WI38 (cell line): Measurements from ENCODE around the gene RAB44.

Source experiments
- H3K4me3 ChIP-seq: 2 replicates; pipeline ENCODE4 v1.5.1; 2011; ENCODE audit warnings: low read depth, mild to moderate bottlenecking, control low read depth, low read length
- CTCF ChIP-seq: IDR thresholded peaks from 2 replicates; pipeline ENCODE4 v1.5.1; 2012; ENCODE audit warnings: low read depth, mild to moderate bottlenecking, control low read depth, low read length

Gene RAB44

GRCh38 chr6:36738108-36738507 is 40.5 kb downstream of the RAB44 start:
- H3K4me3 ChIP-seq = no peak overlapping the region
- TF ChIP-seq CTCF = no peak

GRCh38 chr6:36739947-36740817 is 42.6 kb downstream of the RAB44 start:
- TF ChIP-seq CTCF = no peak

GRCh38 chr6:36740818-36741179 is 43.2 kb downstream of the RAB44 start:
- TF ChIP-seq CTCF = no peak

More at GRCh38 chr6:36739947-36740817, 42.6 kb downstream of the RAB44 start:
- H3K4me3 ChIP-seq = no peak overlapping the region

GRCh38 chr6:36742146-36742545 is 44.5 kb downstream of the RAB44 start:
- H3K4me3 ChIP-seq = no peak overlapping the region
- TF ChIP-seq CTCF = no peak

More at GRCh38 chr6:36740818-36741179, 43.2 kb downstream of the RAB44 start:
- H3K4me3 ChIP-seq = no peak overlapping the region

- no peak for TF ChIP-seq CTCF
- no peak overlapping the region for H3K4me3 ChIP-seq
Measured at GRCh38 chr6:36743032-36743431, 45.4 kb downstream of the RAB44 start.

- H3K4me3 ChIP-seq = no peak overlapping the region
- TF ChIP-seq CTCF = no peak
Measured at GRCh38 chr6:36743538-36744303, 46.1 kb downstream of the RAB44 start.

- no peak for TF ChIP-seq CTCF
- no peak overlapping the region for H3K4me3 ChIP-seq
Measured at GRCh38 chr6:36744304-36744673, 46.7 kb downstream of the RAB44 start.
